Measurements from ENCODE around the gene ENTREP3.
A peak's percentile ranks its signal among the peaks of the same experiment; 100 is the strongest.

ENTREP3 gene

GRCh38 chr1:155268630-155269029, 13.3 kb upstream of the ENTREP3 start:
- no peak for DNase-seq (ENCODE audit: low read depth in 2 of 2)
- TF ChIP-seq CTCF (IDR thresholded peaks at IDR 0.05; ENCODE audit: low read depth, low read length) = no peak
- H3K4me3 ChIP-seq (replicated peaks in 1 of 2; ENCODE audit: low read depth in 2 of 2, low read length in 2 of 2) = no peak overlapping the region

GRCh38 chr1:155267373-155267772, 12.1 kb upstream of the ENTREP3 start:
- H3K4me3 ChIP-seq (replicated peaks in 1 of 2; ENCODE audit: low read depth in 2 of 2, low read length in 2 of 2) = no peak overlapping the region
- DNase-seq (ENCODE audit: low read depth in 2 of 2) = no peak
- TF ChIP-seq CTCF (IDR thresholded peaks at IDR 0.05; ENCODE audit: low read depth, low read length) = no peak

- TF ChIP-seq CTCF (IDR thresholded peaks at IDR 0.05; ENCODE audit: low read depth, low read length) = no peak
- no peak for DNase-seq (ENCODE audit: low read depth in 2 of 2)
- H3K4me3 ChIP-seq (replicated peaks in 1 of 2; ENCODE audit: low read depth in 2 of 2, low read length in 2 of 2) = no peak overlapping the region
Observed at GRCh38 chr1:155266553-155266952, 11.3 kb upstream of the ENTREP3 start.

- no peak overlapping the region for H3K4me3 ChIP-seq (replicated peaks in 1 of 2; ENCODE audit: low read depth in 2 of 2, low read length in 2 of 2)
- no peak for DNase-seq (ENCODE audit: low read depth in 2 of 2)
Observed at GRCh38 chr1:155263067-155263466, 7.8 kb upstream of the ENTREP3 start.

GRCh38 chr1:155261852-155262673, 6.8 kb upstream of the ENTREP3 start, which contains the start of gene SCAMP3:
SCAMP3 (minus strand) TSS chr1:155262360; CDS start chr1:155262151, 209 bp downstream.
- H3K4me3 ChIP-seq (replicated peaks in 1 of 2; ENCODE audit: low read depth in 2 of 2, low read length in 2 of 2) = peak within 1 kb of the TSS; percentile 71 to 97
- peak; percentile 99 for DNase-seq (ENCODE audit: low read depth in 2 of 2)
- TF ChIP-seq CTCF (IDR thresholded peaks at IDR 0.05; ENCODE audit: low read depth, low read length) = no peak

More at GRCh38 chr1:155263067-155263466, 7.8 kb upstream of the ENTREP3 start:
- no peak for TF ChIP-seq CTCF (IDR thresholded peaks at IDR 0.05; ENCODE audit: low read depth, low read length)

- no peak for DNase-seq (ENCODE audit: low read depth in 2 of 2)
- no peak for TF ChIP-seq CTCF (IDR thresholded peaks at IDR 0.05; ENCODE audit: low read depth, low read length)
- peak overlapping the region; percentile 71 to 97 for H3K4me3 ChIP-seq (replicated peaks in 1 of 2; ENCODE audit: low read depth in 2 of 2, low read length in 2 of 2)
Observed at GRCh38 chr1:155261493-155261851, 6.2 kb upstream of the ENTREP3 start.
